GM18867 (cell line): ENCODE results near the gene CFTR.

Source experiments
- ATAC-seq: cut with Tn5 transposase; IDR thresholded peaks from one replicate; pipeline ENCODE4 v1.9.1; 2021; ENCODE audit warnings: mild to moderate bottlenecking, moderate library complexity; ENCODE audit not compliant: unreplicated experiment

The CFTR gene

DNA sequence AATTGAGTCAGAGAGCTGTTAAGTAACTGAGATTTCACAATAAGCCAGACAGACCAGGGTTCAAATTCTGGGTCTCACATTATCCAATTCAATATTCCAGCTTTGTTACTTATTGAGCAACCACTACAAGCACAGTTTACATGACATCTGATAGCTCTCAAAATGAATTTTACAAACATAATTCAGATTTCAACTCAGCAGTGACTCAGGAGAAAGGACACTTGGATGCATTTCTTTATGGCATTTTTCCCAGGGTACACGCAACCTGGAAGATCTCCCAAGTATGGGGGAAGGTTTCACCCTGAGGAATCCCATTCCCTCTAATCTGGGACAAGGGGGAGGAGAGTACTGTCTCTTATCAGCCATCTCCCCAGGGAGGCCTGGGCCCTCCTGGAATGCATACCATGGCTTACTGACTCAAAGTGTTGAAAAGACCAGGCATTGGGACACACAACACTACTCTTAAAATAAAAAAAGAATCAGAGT, 102.4 kb downstream of the CFTR start:
- ATAC-seq, result no peak

DNA sequence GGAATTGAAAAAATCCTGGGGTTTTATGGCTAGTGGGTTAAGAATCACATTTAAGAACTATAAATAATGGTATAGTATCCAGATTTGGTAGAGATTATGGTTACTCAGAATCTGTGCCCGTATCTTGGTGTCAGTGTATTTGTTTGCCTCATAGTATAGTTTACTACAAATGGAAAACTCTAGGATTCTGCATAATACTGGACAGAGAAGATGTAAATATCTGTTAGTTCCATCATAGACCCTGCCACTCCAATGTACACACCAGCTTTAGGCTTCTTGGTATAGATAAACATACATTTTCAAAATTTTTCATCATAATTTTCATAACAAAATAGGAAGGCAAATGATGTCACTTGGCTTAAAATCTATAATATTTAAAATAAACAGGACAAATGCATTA, 108.1 kb downstream of the CFTR start:
- peak; percentile 8 for ATAC-seq

DNA sequence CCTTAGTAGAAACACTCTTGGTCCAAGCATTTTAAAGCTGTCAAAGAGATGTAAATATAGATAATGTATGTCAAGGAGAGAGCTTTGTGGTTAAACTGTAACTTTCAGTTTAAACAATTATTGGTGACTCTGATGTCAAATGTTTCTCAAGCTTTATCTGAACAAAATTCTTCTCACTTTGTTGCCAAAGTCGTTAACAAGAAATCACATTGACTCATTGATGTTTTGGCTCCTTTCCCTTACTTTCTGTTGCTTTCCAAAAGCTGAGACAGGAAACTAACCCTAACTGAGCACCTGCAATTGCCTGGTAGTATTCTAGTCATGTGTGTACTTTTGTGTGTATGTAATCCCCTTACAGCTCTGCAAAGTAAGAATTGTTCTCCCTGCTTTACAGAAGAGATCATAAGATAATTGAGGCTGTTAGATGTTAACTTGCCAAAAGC, 108.5 kb downstream of the CFTR start:
- peak; percentile 89 for ATAC-seq

DNA sequence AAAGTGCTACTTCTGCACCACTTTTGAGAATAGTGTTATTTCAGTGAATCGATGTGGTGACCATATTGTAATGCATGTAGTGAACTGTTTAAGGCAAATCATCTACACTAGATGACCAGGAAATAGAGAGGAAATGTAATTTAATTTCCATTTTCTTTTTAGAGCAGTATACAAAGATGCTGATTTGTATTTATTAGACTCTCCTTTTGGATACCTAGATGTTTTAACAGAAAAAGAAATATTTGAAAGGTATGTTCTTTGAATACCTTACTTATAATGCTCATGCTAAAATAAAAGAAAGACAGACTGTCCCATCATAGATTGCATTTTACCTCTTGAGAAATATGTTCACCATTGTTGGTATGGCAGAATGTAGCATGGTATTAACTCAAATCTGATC, 110.4 kb downstream of the CFTR start:
- no peak for ATAC-seq

DNA sequence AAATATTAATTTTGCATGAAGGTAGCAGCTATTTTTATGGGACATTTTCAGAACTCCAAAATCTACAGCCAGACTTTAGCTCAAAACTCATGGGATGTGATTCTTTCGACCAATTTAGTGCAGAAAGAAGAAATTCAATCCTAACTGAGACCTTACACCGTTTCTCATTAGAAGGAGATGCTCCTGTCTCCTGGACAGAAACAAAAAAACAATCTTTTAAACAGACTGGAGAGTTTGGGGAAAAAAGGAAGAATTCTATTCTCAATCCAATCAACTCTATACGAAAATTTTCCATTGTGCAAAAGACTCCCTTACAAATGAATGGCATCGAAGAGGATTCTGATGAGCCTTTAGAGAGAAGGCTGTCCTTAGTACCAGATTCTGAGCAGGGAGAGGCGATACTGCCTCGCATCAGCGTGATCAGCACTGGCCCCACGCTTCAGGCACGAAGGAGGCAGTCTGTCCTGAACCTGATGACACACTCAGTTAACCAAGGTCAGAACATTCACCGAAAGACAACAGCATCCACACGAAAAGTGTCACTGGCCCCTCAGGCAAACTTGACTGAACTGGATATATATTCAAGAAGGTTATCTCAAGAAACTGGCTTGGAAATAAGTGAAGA, 112.3 kb downstream of the CFTR start:
- ATAC-seq, result no peak

DNA sequence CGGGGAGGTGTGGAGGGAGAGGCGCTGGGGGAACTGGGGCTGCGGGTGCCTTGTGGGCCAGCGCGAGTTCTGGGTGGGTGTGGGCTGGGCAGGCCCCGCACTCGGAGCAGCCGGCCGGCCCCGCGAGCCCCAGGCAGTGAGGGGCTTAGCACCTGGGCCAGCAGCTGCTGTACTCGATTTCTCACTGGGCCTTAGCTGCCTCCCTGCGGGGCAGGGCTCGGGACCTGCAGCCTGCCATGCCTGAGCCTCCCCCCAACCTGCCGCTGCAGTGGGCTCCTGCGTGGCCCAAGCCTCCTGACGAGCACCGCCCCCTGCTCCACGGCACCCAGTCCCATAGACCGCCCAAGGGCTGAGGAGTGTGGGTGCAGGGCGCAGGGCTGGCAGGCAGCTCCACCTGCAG, 116.3 kb downstream of the CFTR start:
- no peak for ATAC-seq

DNA sequence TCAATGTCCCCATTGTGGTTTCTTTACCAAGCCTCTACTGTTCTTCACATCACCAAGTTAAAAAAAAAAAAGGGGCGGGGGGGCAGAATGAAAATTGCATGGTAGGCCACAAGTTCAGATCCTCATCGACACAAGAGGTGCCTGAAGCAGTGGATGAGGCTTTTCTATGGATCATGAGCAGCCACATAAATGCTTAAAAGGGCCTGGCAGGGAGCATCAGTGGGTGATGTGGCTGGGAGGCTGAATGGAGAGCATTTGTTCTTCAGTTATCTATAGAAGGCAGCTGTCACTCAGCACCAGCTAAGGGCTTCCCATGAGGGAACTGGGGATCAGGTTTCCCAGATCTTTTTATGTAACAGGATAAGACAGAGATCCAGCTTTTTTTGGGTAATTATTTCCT, 117.9 kb downstream of the CFTR start:
- no peak for ATAC-seq

DNA sequence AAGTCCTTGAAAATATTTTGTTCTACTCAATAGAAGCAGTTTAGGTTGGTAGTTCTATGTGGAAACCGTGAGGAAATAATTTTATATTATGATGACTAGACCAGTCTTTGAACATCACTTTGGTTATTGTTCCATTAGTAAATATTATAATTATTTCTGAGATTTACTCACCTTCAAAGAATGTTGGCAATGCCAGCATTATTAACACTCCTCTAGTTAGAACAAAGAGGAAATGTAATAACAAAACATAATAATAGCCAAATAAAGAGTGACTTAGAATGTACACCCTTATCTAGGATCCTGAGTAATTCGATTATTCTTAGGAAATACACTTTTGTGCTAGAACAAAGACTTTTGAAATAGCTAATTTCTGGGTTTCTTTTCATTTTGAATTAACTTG, 121.1 kb downstream of the CFTR start:
- ATAC-seq, result no peak

DNA sequence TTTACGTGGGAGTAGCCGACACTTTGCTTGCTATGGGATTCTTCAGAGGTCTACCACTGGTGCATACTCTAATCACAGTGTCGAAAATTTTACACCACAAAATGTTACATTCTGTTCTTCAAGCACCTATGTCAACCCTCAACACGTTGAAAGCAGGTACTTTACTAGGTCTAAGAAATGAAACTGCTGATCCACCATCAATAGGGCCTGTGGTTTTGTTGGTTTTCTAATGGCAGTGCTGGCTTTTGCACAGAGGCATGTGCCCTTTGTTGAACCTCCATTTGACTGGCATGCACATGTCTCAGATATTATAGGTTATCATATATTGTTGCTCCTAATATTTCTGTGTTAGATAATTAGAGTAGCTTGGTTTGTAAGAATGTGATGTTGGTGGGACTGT, 123.8 kb downstream of the CFTR start:
- ATAC-seq, result no peak

DNA sequence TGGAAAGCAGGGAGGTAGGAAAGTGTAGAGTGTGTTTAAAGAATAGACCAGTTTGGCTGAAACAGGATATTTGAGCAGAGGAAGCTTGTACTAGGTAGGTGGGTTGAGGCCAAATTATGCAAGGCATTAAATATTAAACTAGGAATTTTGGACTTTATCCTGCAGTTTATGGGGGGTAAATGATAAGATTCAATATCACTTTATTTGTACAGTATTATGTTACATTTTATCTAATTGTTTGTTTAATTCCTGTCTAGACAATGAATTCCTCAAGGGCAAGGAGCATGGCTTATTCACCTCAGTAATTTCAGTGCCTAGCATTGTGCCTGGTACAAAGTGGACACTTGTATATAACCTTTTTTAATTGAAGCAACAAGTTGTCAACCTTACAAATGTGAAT, 125.9 kb downstream of the CFTR start:
- no peak for ATAC-seq

DNA sequence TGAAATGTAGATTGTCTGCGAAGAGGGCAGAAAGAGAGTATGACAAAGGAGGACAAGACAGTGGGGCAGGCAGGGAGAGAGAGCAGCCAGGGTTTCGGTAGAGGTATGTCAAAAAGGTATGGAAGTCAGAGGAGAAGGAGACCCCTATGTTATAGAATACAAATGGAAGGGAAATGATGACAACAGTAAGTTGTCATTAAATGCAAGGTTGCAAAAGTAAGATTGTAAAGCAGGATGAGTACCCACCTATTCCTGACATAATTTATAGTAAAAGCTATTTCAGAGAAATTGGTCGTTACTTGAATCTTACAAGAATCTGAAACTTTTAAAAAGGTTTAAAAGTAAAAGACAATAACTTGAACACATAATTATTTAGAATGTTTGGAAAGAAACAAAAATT, 126.3 kb downstream of the CFTR start:
- no peak for ATAC-seq

DNA sequence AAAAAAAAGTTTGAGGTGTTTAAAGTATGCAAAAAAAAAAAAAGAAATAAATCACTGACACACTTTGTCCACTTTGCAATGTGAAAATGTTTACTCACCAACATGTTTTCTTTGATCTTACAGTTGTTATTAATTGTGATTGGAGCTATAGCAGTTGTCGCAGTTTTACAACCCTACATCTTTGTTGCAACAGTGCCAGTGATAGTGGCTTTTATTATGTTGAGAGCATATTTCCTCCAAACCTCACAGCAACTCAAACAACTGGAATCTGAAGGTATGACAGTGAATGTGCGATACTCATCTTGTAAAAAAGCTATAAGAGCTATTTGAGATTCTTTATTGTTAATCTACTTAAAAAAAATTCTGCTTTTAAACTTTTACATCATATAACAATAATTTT, 130.6 kb downstream of the CFTR start:
- ATAC-seq, result no peak

DNA sequence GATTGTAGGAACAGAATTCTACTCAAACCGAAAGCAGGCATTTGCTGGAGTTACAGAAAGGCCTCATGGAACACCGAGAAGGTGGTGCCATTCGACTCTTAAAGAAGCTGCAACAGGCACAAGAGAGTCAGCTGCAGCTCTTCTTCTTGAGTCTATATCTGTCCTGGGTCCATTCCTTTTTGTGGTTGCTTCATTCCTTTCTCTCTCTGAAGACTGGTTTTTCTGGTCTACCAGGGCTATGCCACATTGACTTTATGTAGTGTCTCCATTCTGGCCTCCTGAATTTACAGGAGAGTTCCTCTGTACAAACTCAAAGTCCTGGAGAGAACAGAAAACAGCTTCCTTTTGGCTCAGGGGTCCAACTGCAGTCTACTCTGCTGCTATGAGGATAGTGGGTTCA, 132.8 kb downstream of the CFTR start:
- no peak for ATAC-seq

DNA sequence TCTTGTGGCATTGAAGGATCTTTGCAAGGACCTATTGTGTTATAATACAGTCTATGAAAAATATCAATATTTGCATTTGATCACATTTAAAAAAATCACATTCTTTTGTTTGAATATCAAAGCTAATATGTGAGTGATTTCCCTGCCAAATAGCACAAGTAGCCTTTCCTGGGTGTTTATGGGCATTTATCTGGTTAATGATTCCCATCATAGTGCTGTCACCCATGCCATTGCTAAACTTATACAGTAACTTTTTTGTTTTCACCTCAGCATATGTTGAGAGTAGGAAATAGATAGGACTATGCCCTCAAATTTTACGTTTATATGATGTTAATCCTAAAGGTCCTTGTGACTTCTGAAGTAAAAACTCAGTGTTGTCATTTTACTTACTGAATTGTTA, 136.9 kb downstream of the CFTR start:
- ATAC-seq, result no peak

DNA sequence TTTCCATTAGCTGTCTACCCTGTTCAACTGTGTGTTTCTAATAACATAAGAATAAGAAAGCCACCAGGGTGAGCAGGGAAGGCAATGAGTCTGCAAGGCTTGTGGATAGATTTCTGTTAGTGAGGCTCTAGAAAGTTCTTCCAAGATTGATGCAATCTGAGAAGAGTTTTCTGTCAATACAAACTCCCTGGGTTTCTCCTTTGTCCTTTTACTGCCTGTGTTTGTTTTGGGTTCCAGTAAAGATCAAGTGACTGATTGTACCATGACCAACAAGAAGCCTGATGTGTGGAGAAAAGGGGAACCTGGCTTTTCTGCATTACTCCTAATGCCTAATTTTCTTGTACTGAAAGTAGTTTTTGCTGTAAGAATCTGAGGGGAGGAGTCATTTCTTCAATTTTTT, 139.9 kb downstream of the CFTR start:
- ATAC-seq, result no peak

DNA sequence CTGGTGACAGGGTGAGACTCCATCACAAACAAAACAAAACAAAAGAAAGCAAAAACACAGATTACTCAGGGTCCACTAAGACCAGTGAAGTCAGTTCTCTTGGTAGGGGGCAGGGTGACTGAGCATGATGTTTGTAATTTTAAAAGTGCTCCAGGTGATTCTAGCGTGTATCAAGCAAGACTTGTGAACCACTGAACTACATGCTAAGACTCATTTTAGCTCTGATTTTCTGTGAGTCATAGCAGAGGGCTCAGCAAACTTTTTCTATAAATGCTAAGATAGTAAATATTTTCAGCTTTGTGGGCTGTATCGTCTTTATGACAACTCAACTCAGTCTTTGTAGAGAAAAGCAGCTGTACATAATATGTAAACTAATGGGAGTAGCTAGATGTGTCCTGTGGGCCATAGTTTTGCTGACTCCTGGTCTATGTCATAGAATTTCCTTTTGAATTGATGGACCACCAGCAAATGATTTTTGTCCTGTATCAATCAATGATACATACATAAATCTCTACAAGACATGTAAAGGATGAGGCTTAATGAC, 141.3 kb downstream of the CFTR start:
- ATAC-seq, result no peak

DNA sequence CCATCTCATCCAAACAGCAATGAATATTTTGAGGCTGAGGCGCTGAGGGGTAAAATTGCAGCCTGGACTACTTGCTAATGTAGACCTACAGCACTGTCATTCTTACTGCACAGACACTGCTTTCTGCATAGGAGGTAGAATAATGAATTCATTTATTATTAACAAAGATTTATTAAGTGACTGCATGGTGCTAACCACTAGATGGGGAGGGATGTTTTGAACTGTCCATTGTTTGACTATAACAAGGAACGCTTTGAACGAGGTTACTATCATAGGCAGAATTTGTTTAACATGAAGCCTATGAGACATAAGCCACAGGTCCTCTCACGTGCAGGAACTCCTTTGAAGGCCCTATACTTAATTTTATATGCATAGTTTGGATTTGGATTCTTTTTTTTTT, 143.8 kb downstream of the CFTR start:
- no peak for ATAC-seq

DNA sequence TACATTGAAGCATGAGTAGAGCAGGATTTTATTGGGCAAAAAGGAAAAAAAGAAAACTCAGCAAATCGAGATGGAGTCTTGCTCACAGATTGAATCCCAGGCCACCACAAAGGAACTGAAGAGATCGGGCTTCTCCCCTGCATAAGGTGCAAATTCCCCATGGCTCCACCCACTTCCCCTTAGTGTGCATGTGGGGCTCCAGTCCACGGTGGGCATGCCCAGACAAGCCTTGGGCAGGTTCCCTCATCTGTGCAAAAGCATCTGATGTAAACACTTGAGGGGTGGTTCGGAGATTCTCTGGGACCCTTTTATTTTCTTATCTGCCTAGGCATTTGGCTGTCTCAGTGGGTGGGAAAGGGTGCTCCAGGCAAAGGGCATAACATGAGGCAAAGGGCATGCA, 150.7 kb downstream of the CFTR start:
- no peak for ATAC-seq

DNA sequence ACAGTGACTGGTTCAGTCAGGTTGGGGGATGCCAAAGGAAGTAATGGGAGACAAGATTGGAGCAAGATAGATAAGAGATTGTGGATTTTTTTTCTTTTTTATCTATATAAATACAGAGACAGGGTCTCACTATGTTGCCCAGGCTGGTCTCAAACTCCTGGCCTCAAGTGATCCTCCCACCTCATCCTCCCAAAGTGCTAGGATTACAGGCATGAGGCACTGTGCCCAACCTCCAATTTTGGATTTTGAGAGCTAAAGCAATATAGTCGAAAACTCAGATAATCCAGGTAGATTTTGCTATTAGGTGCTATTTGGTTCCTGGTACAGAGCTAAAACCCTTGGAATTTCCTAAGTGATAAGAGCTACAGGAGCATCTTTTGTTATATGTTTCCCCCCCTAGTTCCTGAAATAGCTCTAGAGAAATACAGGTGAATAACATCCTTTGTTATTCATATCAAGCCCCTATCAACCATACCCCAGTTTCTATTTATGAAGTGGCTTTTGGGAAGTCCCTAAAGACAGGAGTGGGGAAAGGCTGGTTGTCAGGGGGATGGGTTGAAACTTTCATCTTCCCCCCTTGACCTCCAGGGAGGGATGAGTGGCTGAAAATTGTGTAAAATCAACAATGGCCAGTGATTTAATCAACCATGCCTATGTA, 151.2 kb downstream of the CFTR start:
- no peak for ATAC-seq

DNA sequence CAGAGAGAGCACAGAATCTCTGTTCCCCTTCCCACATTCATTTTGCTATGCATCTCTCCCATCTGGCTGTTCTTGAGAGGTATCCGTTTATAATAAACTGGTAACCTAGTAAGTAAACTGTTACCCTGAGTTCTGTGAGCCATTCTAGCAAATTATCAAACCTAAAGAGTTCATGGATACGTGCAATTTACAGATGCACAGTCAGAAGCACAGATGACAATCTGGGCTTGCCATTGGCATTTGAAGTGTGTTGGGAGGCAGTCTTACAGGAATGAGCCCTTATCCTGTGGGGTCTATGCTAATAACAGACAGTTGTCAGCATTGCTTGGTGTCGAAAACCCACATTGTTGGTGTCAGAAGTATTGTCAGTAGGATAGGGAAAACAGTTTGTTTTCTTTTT, 151.8 kb downstream of the CFTR start:
- ATAC-seq, result no peak

DNA sequence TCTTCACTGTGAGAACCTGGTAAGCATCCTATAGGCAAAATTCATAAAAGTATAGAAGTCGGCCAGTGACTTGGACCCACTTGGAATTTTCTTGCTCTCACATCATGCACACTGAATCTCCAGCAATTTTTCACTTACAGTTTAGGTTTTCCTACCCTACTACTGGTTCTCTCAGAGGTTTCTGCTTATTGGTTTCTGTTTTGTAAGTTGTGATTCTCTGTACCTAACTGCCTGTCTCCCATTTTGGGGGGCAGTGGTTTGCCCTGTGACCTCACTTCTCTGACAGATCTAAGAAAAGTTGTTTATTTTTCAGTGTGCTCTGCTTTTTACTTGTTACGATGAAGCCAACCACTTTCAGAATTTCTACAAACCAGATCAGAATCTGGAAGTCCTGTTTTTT, 158.1 kb downstream of the CFTR start:
- no peak for ATAC-seq

DNA sequence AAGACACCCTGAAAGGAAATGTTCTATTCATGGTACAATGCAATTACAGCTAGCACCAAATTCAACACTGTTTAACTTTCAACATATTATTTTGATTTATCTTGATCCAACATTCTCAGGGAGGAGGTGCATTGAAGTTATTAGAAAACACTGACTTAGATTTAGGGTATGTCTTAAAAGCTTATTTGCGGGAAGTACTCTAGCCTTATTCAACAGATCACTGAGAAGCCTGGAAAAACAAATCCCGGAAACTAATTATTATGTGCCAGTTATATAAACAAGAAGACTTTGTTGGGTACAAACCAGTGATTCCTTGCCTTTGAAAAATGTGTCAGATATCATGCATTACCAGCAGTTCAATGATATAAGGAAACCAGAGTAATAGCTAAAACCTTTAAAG, 160.1 kb downstream of the CFTR start:
- no peak for ATAC-seq

DNA sequence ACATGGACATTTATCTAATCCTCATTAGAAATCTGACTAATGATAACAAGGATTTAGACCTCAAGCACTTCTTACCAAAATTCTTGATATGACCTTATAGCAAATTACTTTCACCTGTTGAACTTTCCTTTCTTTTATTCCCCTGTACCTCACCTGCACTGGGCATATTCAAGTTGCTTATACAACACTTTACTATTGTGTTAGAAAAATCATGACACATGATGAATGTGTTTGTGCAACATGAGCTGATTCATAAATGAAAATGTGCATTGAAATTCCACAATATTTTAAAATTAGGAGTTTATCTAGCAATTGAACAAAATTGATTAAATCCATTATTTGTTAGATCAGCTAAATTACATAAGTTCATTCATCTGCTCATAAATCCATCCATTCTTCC, 160.6 kb downstream of the CFTR start:
- no peak for ATAC-seq
